Parathyroid adenoma (tissue), 2 donors: ENCODE results near the gene LRRC4C.
"Not testable (repeated sequence)": the region's sequence is repeated elsewhere in the genome, so short reads cannot be mapped to it uniquely, and the experiment has no call there.

Source experiments
- H2AFZ ChIP-seq: fragments of 300-600 bp; sonication (generic); one replicate; pipeline ENCODE4 v1.7.0; 2017; ENCODE audit warnings: antibody characterized with exemption, mild to moderate bottlenecking
- H3K27ac ChIP-seq: fragments of 300-600 bp; sonication (generic); one replicate; pipeline ENCODE4 v1.7.0; 2017
- H3K27me3 ChIP-seq: fragments of 300-600 bp; sonication (generic); one replicate; pipeline ENCODE4 v1.7.0; 2017; ENCODE audit warnings: low read length; ENCODE audit not compliant: control insufficient read depth, insufficient read depth
- H3K36me3 ChIP-seq: fragments of 300-600 bp; sonication (generic); one replicate; pipeline ENCODE4 v1.7.0; 2017; ENCODE audit warnings: low read length; ENCODE audit not compliant: control insufficient read depth, insufficient read depth
- H3K4me1 ChIP-seq: fragments of 300-600 bp; sonication (generic); one replicate; pipeline ENCODE4 v1.7.0; 2017; ENCODE audit warnings: control low read depth
- H3K4me2 ChIP-seq: fragments of 300-600 bp; sonication (generic); one replicate; pipeline ENCODE4 v1.7.0; 2017; ENCODE audit warnings: low read length
- H3K4me3 ChIP-seq: fragments of 300-600 bp; sonication (generic); one replicate; pipeline ENCODE4 v1.7.0; 2017; ENCODE audit warnings: low read depth, low read length
- H3K79me2 ChIP-seq: fragments of 300-600 bp; sonication (generic); one replicate; pipeline ENCODE4 v1.7.0; 2017; ENCODE audit warnings: control low read depth
- H3K9ac ChIP-seq: fragments of 300-600 bp; sonication (generic); one replicate; pipeline ENCODE4 v1.7.0; 2017; ENCODE audit warnings: mild to moderate bottlenecking
- H3K9me3 ChIP-seq: fragments of 300-600 bp; sonication (generic); one replicate; pipeline ENCODE4 v1.7.0; 2017; ENCODE audit warnings: low read length; ENCODE audit not compliant: control insufficient read depth
- TF ChIP-seq, protein P1 (sequence below): fragments of 300-600 bp; sonication (generic); IDR thresholded peaks from one replicate; pipeline ENCODE4 v1.7.0; 2017; ENCODE audit warnings: antibody characterized with exemption, mild to moderate bottlenecking
- donor health status: primary hyperparathyroidism.

LRRC4C gene

GRCh38 chr11:40207416-40207815 lies 1252.0 kb downstream of the LRRC4C start:
- Histone ChIP-seq H3K9me3 (no peaks in the 10 kb centered on the region), H2AFZ (no peak overlapping the region), H3K4me2 (no peak overlapping the region), H3K9ac (no peak overlapping the region), H3K36me3 (no peaks in the 10 kb centered on the region), H3K4me1 (no peaks in the 10 kb centered on the region), H3K27me3 (no peaks in the 10 kb centered on the region), H3K79me2 (no peaks in the 10 kb centered on the region), H3K4me3 (no peak overlapping the region), H3K27ac (no peak overlapping the region)
- TF ChIP-seq, protein P1, sequence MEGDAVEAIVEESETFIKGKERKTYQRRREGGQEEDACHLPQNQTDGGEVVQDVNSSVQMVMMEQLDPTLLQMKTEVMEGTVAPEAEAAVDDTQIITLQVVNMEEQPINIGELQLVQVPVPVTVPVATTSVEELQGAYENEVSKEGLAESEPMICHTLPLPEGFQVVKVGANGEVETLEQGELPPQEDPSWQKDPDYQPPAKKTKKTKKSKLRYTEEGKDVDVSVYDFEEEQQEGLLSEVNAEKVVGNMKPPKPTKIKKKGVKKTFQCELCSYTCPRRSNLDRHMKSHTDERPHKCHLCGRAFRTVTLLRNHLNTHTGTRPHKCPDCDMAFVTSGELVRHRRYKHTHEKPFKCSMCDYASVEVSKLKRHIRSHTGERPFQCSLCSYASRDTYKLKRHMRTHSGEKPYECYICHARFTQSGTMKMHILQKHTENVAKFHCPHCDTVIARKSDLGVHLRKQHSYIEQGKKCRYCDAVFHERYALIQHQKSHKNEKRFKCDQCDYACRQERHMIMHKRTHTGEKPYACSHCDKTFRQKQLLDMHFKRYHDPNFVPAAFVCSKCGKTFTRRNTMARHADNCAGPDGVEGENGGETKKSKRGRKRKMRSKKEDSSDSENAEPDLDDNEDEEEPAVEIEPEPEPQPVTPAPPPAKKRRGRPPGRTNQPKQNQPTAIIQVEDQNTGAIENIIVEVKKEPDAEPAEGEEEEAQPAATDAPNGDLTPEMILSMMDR = no peak

GRCh38 chr11:40204228-40204627 lies 1255.2 kb downstream of the LRRC4C start:
- TF ChIP-seq, protein P1 = no peak

DNA sequence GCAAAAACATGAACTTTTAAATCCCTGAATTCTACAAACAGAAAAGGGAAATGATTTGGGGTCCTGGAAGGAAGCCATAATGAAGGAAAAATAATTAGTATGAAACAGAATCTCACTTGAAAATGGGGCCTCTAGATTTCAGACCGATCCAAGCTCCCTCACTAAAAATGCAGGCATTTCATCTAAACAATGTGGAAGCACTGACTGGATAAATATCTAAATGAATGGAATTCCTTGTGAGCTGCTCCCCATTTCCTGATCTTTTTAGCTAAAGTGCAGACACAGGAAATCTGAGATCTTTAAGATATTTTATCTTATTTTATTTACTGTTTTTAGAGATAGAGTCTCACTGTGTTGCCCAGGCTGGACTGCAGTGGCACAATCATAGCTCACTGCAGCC lies 1255.8 kb downstream of the LRRC4C start:
- H3K9me3 ChIP-seq = no peaks in the 10 kb centered on the region
- no peaks in the 10 kb centered on the region for H3K4me1 ChIP-seq
- H3K36me3 ChIP-seq = no peaks in the 10 kb centered on the region
- no peak overlapping the region for H3K9ac ChIP-seq
- no peak overlapping the region for H3K4me3 ChIP-seq
- H3K27ac ChIP-seq = no peak overlapping the region
- TF ChIP-seq, protein P1 = no peak
- no peaks in the 10 kb centered on the region for H3K79me2 ChIP-seq
- H2AFZ ChIP-seq = no peak overlapping the region
- no peak overlapping the region for H3K4me2 ChIP-seq
- no peaks in the 10 kb centered on the region for H3K27me3 ChIP-seq

More at GRCh38 chr11:40204228-40204627, 1255.2 kb downstream of the LRRC4C start:
- H3K27ac ChIP-seq = no peak overlapping the region
- no peaks in the 10 kb centered on the region for H3K9me3 ChIP-seq
- H3K9ac ChIP-seq = no peak overlapping the region
- no peak overlapping the region for H3K4me2 ChIP-seq
- H3K79me2 ChIP-seq = no peaks in the 10 kb centered on the region
- H3K27me3 ChIP-seq = no peaks in the 10 kb centered on the region
- no peak overlapping the region for H3K4me3 ChIP-seq
- H3K36me3 ChIP-seq = no peaks in the 10 kb centered on the region
- no peak overlapping the region for H2AFZ ChIP-seq
- H3K4me1 ChIP-seq = no peaks in the 10 kb centered on the region

DNA sequence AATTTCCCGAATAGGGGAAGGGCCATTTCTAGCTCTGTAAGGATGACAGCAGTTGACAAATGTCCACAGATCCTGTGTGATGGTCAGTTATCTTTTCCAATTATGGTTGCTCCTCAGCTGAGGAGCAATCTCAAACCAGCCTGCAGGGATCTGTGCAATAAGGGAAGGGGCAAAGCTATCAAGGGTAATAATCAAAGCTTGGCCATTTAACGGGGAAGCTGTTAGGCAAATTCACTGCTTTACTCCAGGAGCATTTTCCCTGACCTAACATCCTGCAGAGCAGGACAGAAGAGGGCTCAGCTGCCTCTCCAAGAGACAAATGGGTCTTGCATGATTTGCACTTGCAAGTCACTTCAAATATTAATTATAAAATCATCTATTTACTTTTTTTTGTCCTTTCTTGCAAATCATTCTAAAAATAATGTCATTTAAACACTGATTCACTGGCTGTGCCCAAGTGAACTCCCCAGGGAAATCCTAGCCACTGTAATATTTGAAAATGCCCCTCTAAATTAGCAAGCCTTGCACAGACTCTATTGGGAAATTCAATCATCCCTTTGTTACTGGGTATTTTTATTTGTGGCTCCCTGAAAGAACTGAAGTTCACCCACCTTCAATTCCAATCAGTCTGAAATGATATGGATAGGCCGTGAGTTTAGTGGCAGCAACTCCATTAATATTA lies 1256.7 kb downstream of the LRRC4C start:
- Histone ChIP-seq H3K27me3 (no peaks in the 10 kb centered on the region), H3K4me2 (no peak overlapping the region), H3K9me3 (no peaks in the 10 kb centered on the region), H3K79me2 (no peaks in the 10 kb centered on the region), H3K36me3 (no peaks in the 10 kb centered on the region), H3K27ac (no peak overlapping the region), H2AFZ (no peak overlapping the region), H3K9ac (no peak overlapping the region), H3K4me1 (no peaks in the 10 kb centered on the region), H3K4me3 (no peak overlapping the region)
- TF ChIP-seq, protein P1 = no peak

GRCh38 chr11:40192590-40192989 lies 1266.9 kb downstream of the LRRC4C start:
- not testable (repeated sequence) for H3K36me3 ChIP-seq, H3K27me3 ChIP-seq, H3K4me2 ChIP-seq, H3K27ac ChIP-seq, H2AFZ ChIP-seq, H3K9ac ChIP-seq, H3K79me2 ChIP-seq, H3K9me3 ChIP-seq, H3K4me1 ChIP-seq, H3K4me3 ChIP-seq
